ENCODE data around the gene POPDC2.
"Not testable (repeated sequence)": the region's sequence is repeated elsewhere in the genome, so short reads cannot be mapped to it uniquely, and the experiment has no call there.

The POPDC2 gene

GRCh38 chr3:119678209-119678608 is 17.8 kb upstream of the POPDC2 start:
- ATAC-seq (replicated peaks; ENCODE audit: extremely low read depth, poor library complexity, severe bottlenecking); H3K27me3 Mint-ChIP-seq; DNase-seq (ENCODE audit: low spot score in 2 of 2); H3K9me3 Mint-ChIP-seq: not testable (repeated sequence)
- peaks cover 28% of the 10 kb centered on the region for H3K36me3 Mint-ChIP-seq (ENCODE audit: insufficient read depth)
- H3K27ac Mint-ChIP-seq (ENCODE audit: low read depth), result peak overlapping the region; percentile 97
- H3K4me1 Mint-ChIP-seq, result peaks cover 33% of the 10 kb centered on the region
- H3K4me3 Mint-ChIP-seq, result peak overlapping the region; percentile 83

- peak; percentile 0 for ATAC-seq (replicated peaks; ENCODE audit: extremely low read depth, poor library complexity, severe bottlenecking)
- Mint-ChIP-seq H3K27me3 (no peaks in the 10 kb centered on the region), H3K4me3 (peak overlapping the region; percentile 83), H3K4me1 (peaks cover 37% of the 10 kb centered on the region), H3K27ac (ENCODE audit: low read depth) (peak overlapping the region; percentile 97), H3K36me3 (ENCODE audit: insufficient read depth) (peaks cover 32% of the 10 kb centered on the region), H3K9me3 (no peaks in the 10 kb centered on the region)
- no peak for DNase-seq (ENCODE audit: low spot score in 2 of 2)
Measured at GRCh38 chr3:119677641-119677934, 17.2 kb upstream of the POPDC2 start.

GRCh38 chr3:119676771-119677640 is 16.6 kb upstream of the POPDC2 start, which contains the start of gene COX17:
Gene COX17 (minus strand): TSS chr3:119677406. CDS start chr3:119677310, 96 bp downstream.
- Mint-ChIP-seq H3K27ac (ENCODE audit: low read depth) (peak within 1 kb of the TSS; percentile 97), H3K4me3 (peak within 1 kb of the TSS; percentile 83), H3K4me1 (peaks cover 37% of the 10 kb centered on the region), H3K36me3 (ENCODE audit: insufficient read depth) (peaks cover 35% of the 10 kb centered on the region), H3K27me3 (no peaks in the 10 kb centered on the region), H3K9me3 (no peaks in the 10 kb centered on the region)
- peak; percentile 88 for ATAC-seq (replicated peaks; ENCODE audit: extremely low read depth, poor library complexity, severe bottlenecking)
- DNase-seq (ENCODE audit: low spot score in 2 of 2), result peak; percentile 90 to 95

GRCh38 chr3:119676020-119676419 is 15.6 kb upstream of the POPDC2 start:
- DNase-seq (ENCODE audit: low spot score in 2 of 2) (no peak), ATAC-seq (replicated peaks; ENCODE audit: extremely low read depth, poor library complexity, severe bottlenecking) (no peak)
- Mint-ChIP-seq H3K9me3 (no peaks in the 10 kb centered on the region), H3K27me3 (no peaks in the 10 kb centered on the region), H3K4me3 (peak overlapping the region; percentile 83), H3K36me3 (ENCODE audit: insufficient read depth) (peaks cover 39% of the 10 kb centered on the region), H3K4me1 (peaks cover 37% of the 10 kb centered on the region), H3K27ac (ENCODE audit: low read depth) (peak overlapping the region; percentile 97)

- Mint-ChIP-seq H3K4me3 (peak overlapping the region; percentile 83), H3K36me3 (ENCODE audit: insufficient read depth) (peaks cover 44% of the 10 kb centered on the region), H3K4me1 (peaks cover 37% of the 10 kb centered on the region), H3K9me3 (no peaks in the 10 kb centered on the region), H3K27ac (ENCODE audit: low read depth) (no peak overlapping the region), H3K27me3 (no peaks in the 10 kb centered on the region)
- ATAC-seq (replicated peaks; ENCODE audit: extremely low read depth, poor library complexity, severe bottlenecking) (no peak), DNase-seq (ENCODE audit: low spot score in 2 of 2) (no peak)
Measured at GRCh38 chr3:119675188-119675874, 14.9 kb upstream of the POPDC2 start.

GRCh38 chr3:119673875-119674274 is 13.5 kb upstream of the POPDC2 start:
- no peak overlapping the region for H3K27ac Mint-ChIP-seq (ENCODE audit: low read depth)
- no peak overlapping the region for H3K4me3 Mint-ChIP-seq
- H3K27me3 Mint-ChIP-seq, result no peaks in the 10 kb centered on the region
- ATAC-seq (replicated peaks; ENCODE audit: extremely low read depth, poor library complexity, severe bottlenecking) (no peak), DNase-seq (ENCODE audit: low spot score in 2 of 2) (no peak)
- peaks cover 53% of the 10 kb centered on the region for H3K36me3 Mint-ChIP-seq (ENCODE audit: insufficient read depth)
- peaks cover 37% of the 10 kb centered on the region for H3K4me1 Mint-ChIP-seq
- H3K9me3 Mint-ChIP-seq, result no peaks in the 10 kb centered on the region

- Mint-ChIP-seq H3K4me1 (peaks cover 36% of the 10 kb centered on the region), H3K9me3 (no peaks in the 10 kb centered on the region), H3K36me3 (ENCODE audit: insufficient read depth) (peaks cover 53% of the 10 kb centered on the region), H3K27me3 (no peaks in the 10 kb centered on the region), H3K27ac (ENCODE audit: low read depth) (no peak overlapping the region), H3K4me3 (no peak overlapping the region)
- DNase-seq (ENCODE audit: low spot score in 2 of 2) (no peak), ATAC-seq (replicated peaks; ENCODE audit: extremely low read depth, poor library complexity, severe bottlenecking) (no peak)
Measured at GRCh38 chr3:119672776-119673175, 12.4 kb upstream of the POPDC2 start.

- Mint-ChIP-seq H3K27ac (ENCODE audit: low read depth) (peak overlapping the region; percentile 38), H3K4me3 (no peak overlapping the region), H3K27me3 (no peaks in the 10 kb centered on the region), H3K9me3 (no peaks in the 10 kb centered on the region), H3K36me3 (ENCODE audit: insufficient read depth) (peaks cover 45% of the 10 kb centered on the region), H3K4me1 (peaks cover 11% of the 10 kb centered on the region)
- DNase-seq (ENCODE audit: low spot score in 2 of 2), result no peak
- ATAC-seq (replicated peaks; ENCODE audit: extremely low read depth, poor library complexity, severe bottlenecking), result no peak
Measured at GRCh38 chr3:119669906-119670570, 9.6 kb upstream of the POPDC2 start.

- no peaks in the 10 kb centered on the region for H3K4me1 Mint-ChIP-seq
- H3K4me3 Mint-ChIP-seq, result no peak overlapping the region
- H3K27ac Mint-ChIP-seq (ENCODE audit: low read depth), result no peak overlapping the region
- no peaks in the 10 kb centered on the region for H3K27me3 Mint-ChIP-seq
- H3K9me3 Mint-ChIP-seq, result no peaks in the 10 kb centered on the region
- peaks cover 24% of the 10 kb centered on the region for H3K36me3 Mint-ChIP-seq (ENCODE audit: insufficient read depth)
- no peak for DNase-seq (ENCODE audit: low spot score in 2 of 2)
- ATAC-seq (replicated peaks; ENCODE audit: extremely low read depth, poor library complexity, severe bottlenecking), result no peak
Measured at GRCh38 chr3:119665954-119666559, 5.7 kb upstream of the POPDC2 start.

- no peaks in the 10 kb centered on the region for H3K4me1 Mint-ChIP-seq
- H3K36me3 Mint-ChIP-seq (ENCODE audit: insufficient read depth), result peaks cover 14% of the 10 kb centered on the region
- H3K27me3 Mint-ChIP-seq, result no peaks in the 10 kb centered on the region
- no peak overlapping the region for H3K27ac Mint-ChIP-seq (ENCODE audit: low read depth)
- no peak for ATAC-seq (replicated peaks; ENCODE audit: extremely low read depth, poor library complexity, severe bottlenecking)
- no peak overlapping the region for H3K4me3 Mint-ChIP-seq
- H3K9me3 Mint-ChIP-seq, result no peaks in the 10 kb centered on the region
- DNase-seq (ENCODE audit: low spot score in 2 of 2), result no peak
Measured at GRCh38 chr3:119664850-119665379, 4.5 kb upstream of the POPDC2 start.

GRCh38 chr3:119664370-119664769 is 4.0 kb upstream of the POPDC2 start:
- Mint-ChIP-seq H3K4me3 (no peak overlapping the region), H3K4me1 (no peaks in the 10 kb centered on the region), H3K9me3 (no peaks in the 10 kb centered on the region), H3K36me3 (ENCODE audit: insufficient read depth) (peaks cover 10% of the 10 kb centered on the region), H3K27ac (ENCODE audit: low read depth) (no peak overlapping the region), H3K27me3 (no peaks in the 10 kb centered on the region)
- no peak for DNase-seq (ENCODE audit: low spot score in 2 of 2)
- no peak for ATAC-seq (replicated peaks; ENCODE audit: extremely low read depth, poor library complexity, severe bottlenecking)

GRCh38 chr3:119663885-119664284 is 3.5 kb upstream of the POPDC2 start:
- H3K27ac Mint-ChIP-seq (ENCODE audit: low read depth), result peak overlapping the region; percentile 11
- ATAC-seq (replicated peaks; ENCODE audit: extremely low read depth, poor library complexity, severe bottlenecking), result no peak
- H3K36me3 Mint-ChIP-seq (ENCODE audit: insufficient read depth), result peaks cover 9% of the 10 kb centered on the region
- H3K27me3 Mint-ChIP-seq, result no peaks in the 10 kb centered on the region
- DNase-seq (ENCODE audit: low spot score in 2 of 2), result no peak
- H3K4me3 Mint-ChIP-seq, result no peak overlapping the region
- no peaks in the 10 kb centered on the region for H3K4me1 Mint-ChIP-seq
- H3K9me3 Mint-ChIP-seq, result no peaks in the 10 kb centered on the region
